A549 (cell line): ENCODE results near the gene SORCS3.

Experiments used
- CEBPB ChIP-seq, 2 experiments: fragments of >200 bp in 1 of 2; sonication (Bioruptor Twin) in 1 of 2; formaldehyde crosslinking in 1 of 2; IDR thresholded peaks; 2 replicates each; pipeline ENCODE4 v1.6.1; 2012 to 2016
- FOSL2 ChIP-seq, 2 experiments: fragments of 450-650 bp in 1 of 2; fragments of >200 bp in 1 of 2; sonication (Bioruptor Twin) in 1 of 2; formaldehyde crosslinking; IDR thresholded peaks; 2 replicates each; pipeline versions ENCODE4 v1.5.0 to v1.6.1; 2016 to 2020; ENCODE audit warnings: mild to moderate bottlenecking in 1 of 2, moderate library complexity in 1 of 2
- HOXA7 ChIP-seq: fragments of 250-450 bp; sonication (Bioruptor Pico); IDR thresholded peaks from 2 replicates; pipeline ENCODE4 v1.5.0; 2020; ENCODE audit warnings: mild to moderate bottlenecking, moderate library complexity
- MAZ ChIP-seq: fragments of 150-350 bp; IDR thresholded peaks from 2 replicates; pipeline ENCODE4 v1.6.1; 2014; ENCODE audit warnings: antibody characterized with exemption, low read depth, low read length, borderline replicate concordance
- POLR2A ChIP-seq: IDR thresholded peaks from 2 replicates; pipeline ENCODE4 v1.6.1; 2012; ENCODE audit warnings: mild to moderate bottlenecking, low read length
- TF ChIP-seq, protein P1 (sequence below): fragments of 450-650 bp; IDR thresholded peaks from 2 replicates; pipeline ENCODE4 v1.6.1; 2014; ENCODE audit warnings: antibody characterized with exemption
- TF ChIP-seq, protein P2 (sequence below): fragments of >200 bp; sonication (Bioruptor Twin); formaldehyde crosslinking; IDR thresholded peaks from 3 replicates; pipeline ENCODE4 v1.5.1; 2016

DNA sequence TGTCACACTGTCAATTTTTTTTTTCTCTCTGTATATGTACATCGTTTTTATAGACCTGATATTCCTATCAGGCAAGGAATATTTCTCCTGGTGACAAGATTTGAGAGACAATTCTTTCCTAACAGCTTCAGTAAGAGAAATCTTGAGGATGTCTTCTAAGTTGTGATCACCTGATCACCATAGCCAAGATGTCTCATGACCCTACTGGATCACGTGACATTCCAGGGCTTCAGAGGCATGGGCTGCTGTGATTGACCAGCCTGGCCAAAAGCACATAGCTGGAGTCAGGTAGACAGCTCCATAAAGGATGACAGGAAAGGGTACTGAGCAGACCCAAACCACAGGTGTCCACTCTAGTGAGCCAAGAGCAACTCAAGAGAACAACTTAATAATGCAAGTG lies 444.9 kb downstream of the SORCS3 start:
- TF ChIP-seq, protein P1, sequence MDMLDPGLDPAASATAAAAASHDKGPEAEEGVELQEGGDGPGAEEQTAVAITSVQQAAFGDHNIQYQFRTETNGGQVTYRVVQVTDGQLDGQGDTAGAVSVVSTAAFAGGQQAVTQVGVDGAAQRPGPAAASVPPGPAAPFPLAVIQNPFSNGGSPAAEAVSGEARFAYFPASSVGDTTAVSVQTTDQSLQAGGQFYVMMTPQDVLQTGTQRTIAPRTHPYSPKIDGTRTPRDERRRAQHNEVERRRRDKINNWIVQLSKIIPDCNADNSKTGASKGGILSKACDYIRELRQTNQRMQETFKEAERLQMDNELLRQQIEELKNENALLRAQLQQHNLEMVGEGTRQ = peak; percentile 76
- TF ChIP-seq, protein P2, sequence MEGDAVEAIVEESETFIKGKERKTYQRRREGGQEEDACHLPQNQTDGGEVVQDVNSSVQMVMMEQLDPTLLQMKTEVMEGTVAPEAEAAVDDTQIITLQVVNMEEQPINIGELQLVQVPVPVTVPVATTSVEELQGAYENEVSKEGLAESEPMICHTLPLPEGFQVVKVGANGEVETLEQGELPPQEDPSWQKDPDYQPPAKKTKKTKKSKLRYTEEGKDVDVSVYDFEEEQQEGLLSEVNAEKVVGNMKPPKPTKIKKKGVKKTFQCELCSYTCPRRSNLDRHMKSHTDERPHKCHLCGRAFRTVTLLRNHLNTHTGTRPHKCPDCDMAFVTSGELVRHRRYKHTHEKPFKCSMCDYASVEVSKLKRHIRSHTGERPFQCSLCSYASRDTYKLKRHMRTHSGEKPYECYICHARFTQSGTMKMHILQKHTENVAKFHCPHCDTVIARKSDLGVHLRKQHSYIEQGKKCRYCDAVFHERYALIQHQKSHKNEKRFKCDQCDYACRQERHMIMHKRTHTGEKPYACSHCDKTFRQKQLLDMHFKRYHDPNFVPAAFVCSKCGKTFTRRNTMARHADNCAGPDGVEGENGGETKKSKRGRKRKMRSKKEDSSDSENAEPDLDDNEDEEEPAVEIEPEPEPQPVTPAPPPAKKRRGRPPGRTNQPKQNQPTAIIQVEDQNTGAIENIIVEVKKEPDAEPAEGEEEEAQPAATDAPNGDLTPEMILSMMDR = no peak
- TF ChIP-seq POLR2A (no peak), MAZ (no peak), CEBPB (IDR thresholded peaks at IDR 0.05) (no peak), FOSL2 (IDR thresholded peaks at IDR 0.05) (no peak), FOSL2 (CRISPR knock-in tag; IDR thresholded peaks at IDR 0.05) (no peak), HOXA7 (CRISPR knock-in tag) (no peak)
